K562 (cell line): Measurements from ENCODE around the gene BPIFB2. TPM values are rescaled to one million over a fixed set of nuclear protein-coding genes. Genes with fewer than 3 reads are reported as not detected.

Source experiments
- ATAC-seq: fragments of 200-7000 bp; cut with Tn5 transposase; 3 replicates; pipeline ENCODE4 v1.9.1; 2020; ENCODE audit warnings: moderate library complexity
- BruUV-seq: library from RNA; stranded (reverse); fragments of 400-500 nt; replicated peaks from 2 replicates; lab custom pipeline; 2021; lab: Mats Ljungman, UMichigan
- CTCF ChIA-PET: fragments of 300-600 bp; formaldehyde crosslinking; extraction: SDS; loops from one replicate; lab custom pipeline; 2021; ENCODE audit warnings: low intra/inter-chr PET ratio; lab: Yijun Ruan, JAX
- POLR2A ChIA-PET: fragments of 300-600, 350-650 bp; sonication (Branson Sonifier 250); formaldehyde crosslinking; extraction: SDS; loops from one replicate; lab custom pipeline; 2021; ENCODE audit warnings: antibody characterized with exemption, inconsistent platforms; lab: Yijun Ruan, JAX
- DNase-seq, 4 experiments: peaks; one replicate each; pipeline versions ENCODE4 v3.0.0 to v3.0.0-alpha.2; 2011 to 2018; ENCODE audit warnings: low spot score in 3 of 4, mixed read lengths in 3 of 4; ENCODE audit errors: extremely low read depth in 1 of 4
- FAIRE-seq: peaks from 2 replicates; lab custom pipeline; 2011; peaks lifted over from hg19 to GRCh38; lab: Jason Lieb, UNC
- H2AFZ ChIP-seq: 2 replicates; pipeline ENCODE4 v1.6.0; 2011; ENCODE audit warnings: low read depth, low read length, control low read depth, inconsistent platforms
- H3K27ac ChIP-seq: fragments of 200-600 bp; 3 replicates; pipeline ENCODE4 v1.8.0; 2011; ENCODE audit warnings: low read depth, mild to moderate bottlenecking, control low read depth, inconsistent platforms, low read length, moderate library complexity, mixed read lengths; ENCODE audit errors: extremely low read depth
- H3K27me3 ChIP-seq, 2 experiments: fragments of 300-600 bp in 1 of 2; 2 replicates in 1 of 2; 3 replicates in 1 of 2; pipeline versions ENCODE4 v1.6.0 to v1.8.0; 2011; ENCODE audit warnings: inconsistent platforms in 2 of 2, low read length in 2 of 2, mild to moderate bottlenecking in 1 of 2, mixed read lengths in 1 of 2, moderate library complexity in 1 of 2; ENCODE audit not compliant: control insufficient read depth in 2 of 2, insufficient read depth in 2 of 2
- H3K36me3 ChIP-seq: fragments of 300-600 bp; 3 replicates; pipeline ENCODE4 v1.8.0; 2011; ENCODE audit warnings: mild to moderate bottlenecking, low read length, inconsistent platforms; ENCODE audit not compliant: control insufficient read depth, insufficient read depth
- H3K4me1 ChIP-seq, 2 experiments: fragments of 200-600 bp in 1 of 2; replicated peaks in 1 of 2; 2 replicates in 1 of 2; 3 replicates in 1 of 2; pipeline versions ENCODE4 v1.5.1 to v1.8.0; 2011; ENCODE audit warnings: inconsistent platforms in 2 of 2, low read length in 2 of 2, mild to moderate bottlenecking in 1 of 2, mixed read lengths in 1 of 2, moderate library complexity in 1 of 2; ENCODE audit not compliant: control insufficient read depth in 2 of 2, insufficient read depth in 2 of 2
- H3K4me2 ChIP-seq: 2 replicates; pipeline ENCODE4 v1.6.1; 2011; ENCODE audit warnings: low read length, control low read depth, inconsistent platforms, mixed read lengths; ENCODE audit not compliant: insufficient read depth
- H3K4me3 ChIP-seq: fragments of 200-600 bp; sonication (generic), shearing (Covaris generic); 2 replicates; pipeline ENCODE4 v1.5.1; 2016; ENCODE audit warnings: control low read depth, inconsistent platforms
- H3K79me2 ChIP-seq: fragments of 200-600 bp; 3 replicates; pipeline ENCODE4 v1.8.0; 2011; ENCODE audit warnings: low read length, inconsistent platforms; ENCODE audit not compliant: control insufficient read depth, insufficient read depth
- H3K9ac ChIP-seq, 2 experiments: 2 replicates each; pipeline versions ENCODE4 v1.6.0 to v1.6.1; 2011; ENCODE audit warnings: low read depth in 2 of 2, low read length in 2 of 2, control low read depth in 1 of 2, inconsistent platforms in 1 of 2, mild to moderate bottlenecking in 1 of 2, mixed read lengths in 1 of 2; ENCODE audit not compliant: insufficient read depth in 1 of 2
- H3K9me1 ChIP-seq: one replicate; pipeline ENCODE4 v1.6.0; 2011; ENCODE audit warnings: inconsistent platforms, mild to moderate bottlenecking, low read length, moderate library complexity; ENCODE audit not compliant: control insufficient read depth, insufficient read depth
- H3K9me3 ChIP-seq: replicated peaks from 2 replicates; pipeline ENCODE4 v1.5.1; 2011; ENCODE audit warnings: low read depth, low read length, inconsistent platforms; ENCODE audit not compliant: control insufficient read depth, insufficient read depth
- H4K20me1 ChIP-seq: replicated peaks from 2 replicates; pipeline ENCODE4 v1.6.1; 2011; ENCODE audit warnings: low read length, inconsistent platforms, mixed read lengths; ENCODE audit not compliant: control insufficient read depth, insufficient read depth
- DIDO1 ChIP-seq: fragments of 450-650 bp; IDR thresholded peaks from 2 replicates; pipeline ENCODE4 v1.6.1; 2016; ENCODE audit warnings: low read depth, missing biosample characterization, missing genetic modification characterization
- EP400 ChIP-seq: fragments of 450-650 bp; IDR thresholded peaks from 2 replicates; pipeline ENCODE4 v1.6.1; 2017; ENCODE audit warnings: antibody characterized with exemption, mild to moderate bottlenecking, moderate library complexity
- GTF3C2 ChIP-seq: IDR thresholded peaks from 3 replicates; pipeline ENCODE4 v1.6.1; 2011; ENCODE audit warnings: borderline replicate concordance, mild to moderate bottlenecking, moderate library complexity; ENCODE audit not compliant: insufficient read length; ENCODE audit errors: extremely low read depth
- MLLT1 ChIP-seq, 2 experiments: fragments of 450-650 bp; IDR thresholded peaks; 2 replicates each; pipeline ENCODE4 v1.6.1; 2016
- NFYB ChIP-seq: IDR thresholded peaks from 2 replicates; pipeline ENCODE4 v1.6.1; 2011; ENCODE audit warnings: mild to moderate bottlenecking, moderate library complexity; ENCODE audit not compliant: insufficient read length; ENCODE audit errors: extremely low read depth
- NR1H2 ChIP-seq: sonication (generic); formaldehyde crosslinking; IDR thresholded peaks from 2 replicates; pipeline ENCODE4 v1.4.0; 2020; ENCODE audit warnings: mild to moderate bottlenecking, missing genetic modification reagents
- SMARCA5 ChIP-seq: fragments of 450-650 bp; IDR thresholded peaks from 2 replicates; pipeline ENCODE4 v1.6.1; 2016
- TFAP4 ChIP-seq: sonication (generic); formaldehyde crosslinking; IDR thresholded peaks from 2 replicates; pipeline ENCODE4 v1.8.0; 2022; ENCODE audit warnings: missing genetic modification reagents, mild to moderate bottlenecking, moderate library complexity, borderline replicate concordance
- THAP12 ChIP-seq: fragments of 250-450 bp; sonication (Bioruptor Pico); IDR thresholded peaks from 2 replicates; pipeline ENCODE4 v1.9.0; 2021; ENCODE audit warnings: mild to moderate bottlenecking, inconsistent platforms
- ZBTB33 ChIP-seq: sonication (generic); formaldehyde crosslinking; IDR thresholded peaks from 2 replicates; pipeline ENCODE4 v1.8.1; 2023; ENCODE audit warnings: mild to moderate bottlenecking, missing genetic modification reagents
- ZC3H8 ChIP-seq: fragments of 450-650 bp; IDR thresholded peaks from 2 replicates; pipeline ENCODE4 v1.6.1; 2017
- ZNF41 ChIP-seq: fragments of 250-450 bp; sonication (Bioruptor Pico); conservative IDR thresholded peaks from 2 replicates; pipeline ENCODE4 v1.4.0; 2020; ENCODE audit warnings: mild to moderate bottlenecking
- WGBS: fragments of 100-300 bp; shearing (Covaris generic); methylation state at CpG from one replicate; pipeline ENCODE4 v1.1.6; 2016; ENCODE audit warnings: low coverage, mixed read lengths; ENCODE audit not compliant: insufficient coverage; ENCODE audit errors: missing lambda C conversion rate; 5-methylcytosine and 5-hydroxymethylcytosine counted together
- in situ Hi-C: fragments of 300-500 bp; cut with MboI; formaldehyde crosslinking; loops from 4 replicates; pipeline ENCODE4 v1.15.0; 2018; ENCODE audit warnings: inconsistent platforms, mixed read lengths
- intact Hi-C: fragments of 100-400 bp; cut with micrococcal nuclease; formaldehyde crosslinking; loops from 2 replicates; pipeline ENCODE4 v1.14.2; 2022
- polyA plus RNA-seq, 8 experiments: library from polyadenylated mRNA; depleted of rRNA in 4 of 8; stranded (reverse) in 5 of 8; unstranded in 3 of 8; fragments of >200 nt; fragmentation: Nextera tagmentation in 2 of 8; fragmentation: Illumina TruSeq in 1 of 8; extraction: Ambion mirVana in 2 of 8; extraction: Trizol in 1 of 8; gene quantifications; 2 replicates each; pipeline versions ENCODE4 v1.2.1 to v1.2.3, GENCODE V29; 2011 to 2014; ENCODE audit warnings: inconsistent platforms in 1 of 8, missing spikeins in 1 of 8
- total RNA-seq, 7 experiments: library from RNA; depleted of rRNA in 6 of 7; stranded (reverse); fragments of >200 nt in 6 of 7; fragmentation: Illumina TruSeq in 2 of 7; extraction: Trizol in 2 of 7; gene quantifications; 2 replicates each; pipeline versions ENCODE4 v1.2.1 to v1.2.3, GENCODE V29; 2011 to 2021; ENCODE audit warnings: low replicate concordance in 1 of 7

Gene BPIFB2
- total and polyA plus RNA-seq, 9 of the 15 experiments (the other 6 are each of a cell fraction or from before 2014, with no cell fraction given), result not detected

- H3K27me3 ChIP-seq, result no peaks in the 10 kb centered on the region; a peak in 2 of 5 replicates
- no peaks in the 10 kb centered on the region for H3K79me2 ChIP-seq
- ChIA-PET POLR2A (interaction anchor here (0.7 to 1.2 kb wide), 2 partner anchors 9 to 26 kb away, joined by 4 to 7 read pairs; no protein-coding TSS in a partner anchor), CTCF (no interaction called here)
- H3K27ac ChIP-seq, result no peak overlapping the region
- no peak overlapping the region for H3K4me2 ChIP-seq
- no peaks in the 10 kb centered on the region; the same call in 1 of the 2 replicates for H4K20me1 ChIP-seq
- H3K9me1 ChIP-seq, result no peaks in the 10 kb centered on the region
- in situ Hi-C loops, result no loop called here
- H3K4me1 ChIP-seq, result no peaks in the 10 kb centered on the region
- ATAC-seq, result no peak
- H3K4me3 ChIP-seq, result no peak overlapping the region
- intact Hi-C loops, result no loop called here
- H3K9me3 ChIP-seq, result no peaks in the 10 kb centered on the region
- H3K36me3 ChIP-seq, result no peaks in the 10 kb centered on the region
- FAIRE-seq, result no peak
- no peak overlapping the region for H2AFZ ChIP-seq
- BruUV-seq, result no TSS peak
- no peak overlapping the region for H3K9ac ChIP-seq
- no peak for DNase-seq
- 0% methylated on average over 5 of the region's 5 CpGs for WGBS
- no peak for TF ChIP-seq NFYB
- no peak for TF ChIP-seq ZC3H8
- TF ChIP-seq ZBTB33 (CRISPR knock-in tag), result no peak
- no peak for TF ChIP-seq SMARCA5
- TF ChIP-seq NR1H2 (CRISPR knock-in tag), result no peak
- no peak for TF ChIP-seq EP400
- no peak for TF ChIP-seq ZNF41
- TF ChIP-seq TFAP4 (CRISPR knock-in tag), result no peak
- TF ChIP-seq THAP12 (CRISPR knock-in tag), result no peak
- TF ChIP-seq MLLT1 (IDR thresholded peaks at IDR 0.05), result no peak
- no peak for TF ChIP-seq GTF3C2
- TF ChIP-seq DIDO1 (tag), result no peak
Measured at GRCh38 chr20:33026072-33026778, 18.7 kb downstream of the BPIFB2 start.
